ENCODE results near the gene FAM177B.

Gene FAM177B

DNA sequence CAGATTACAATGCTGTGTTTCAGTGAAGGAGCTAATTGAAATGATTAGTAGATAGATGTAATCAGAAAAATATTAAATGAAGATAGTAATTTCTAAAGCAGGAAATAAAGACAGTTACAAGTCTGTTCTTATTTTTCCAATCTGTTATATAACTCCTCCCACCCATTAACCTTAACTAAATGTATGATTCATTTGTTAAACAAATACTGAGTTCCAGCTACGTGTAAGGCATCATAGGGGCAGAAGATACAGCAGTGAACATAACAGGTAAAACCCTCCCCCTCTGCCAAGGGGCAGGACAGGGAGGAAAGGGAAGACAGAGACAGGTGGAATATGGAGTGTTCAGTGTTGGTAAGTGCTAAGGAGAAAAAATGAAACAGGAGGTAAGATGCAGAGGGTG is at the start of gene FAM177B:
TSS of gene FAM177B (plus strand) at position 231 of the 400 bp plus-strand sequence. CDS start 9,344 bp downstream, outside the sequence.
- no peak for DNase-seq

DNA sequence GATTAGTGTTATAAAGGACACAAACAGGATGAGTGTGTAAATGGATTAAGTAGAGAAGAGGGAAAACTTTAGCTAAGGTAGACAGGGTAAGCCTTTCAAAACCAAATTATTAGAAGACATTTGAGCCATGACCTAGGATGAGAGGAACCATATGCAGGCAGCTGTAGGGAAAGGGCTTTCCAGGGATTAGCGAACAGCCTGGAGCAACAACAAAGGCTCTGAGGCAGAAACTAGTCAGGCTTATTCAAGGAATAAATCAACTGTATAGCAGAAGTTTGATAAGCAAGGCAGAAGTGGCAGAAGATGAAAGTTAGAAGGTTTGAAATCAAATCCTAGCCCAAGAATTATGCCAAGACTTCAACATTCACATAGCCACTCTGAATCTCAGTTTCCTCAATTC is 46.0 kb upstream of the FAM177B start:
- DNase-seq, result no peak

DNA sequence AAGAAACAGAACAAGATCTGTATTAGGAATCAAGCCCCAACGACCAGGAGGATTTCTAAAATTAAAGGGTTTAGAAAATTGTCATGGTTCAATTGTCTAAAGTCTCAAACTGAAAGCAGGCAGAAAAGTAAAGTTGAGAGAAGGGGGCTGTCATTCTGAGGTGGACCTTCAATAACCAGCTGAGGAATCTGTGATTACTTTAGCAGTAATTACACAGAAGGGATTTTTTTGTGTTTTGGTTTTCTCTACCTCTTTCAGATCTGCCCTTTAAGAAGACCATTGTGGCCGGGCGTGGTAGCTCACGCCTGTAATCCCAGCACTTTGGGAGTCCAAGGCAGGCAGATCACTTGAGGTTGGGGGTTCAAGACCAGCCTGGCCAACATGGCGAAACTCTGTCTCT is 42.1 kb upstream of the FAM177B start:
- DNase-seq, result no peak

DNA sequence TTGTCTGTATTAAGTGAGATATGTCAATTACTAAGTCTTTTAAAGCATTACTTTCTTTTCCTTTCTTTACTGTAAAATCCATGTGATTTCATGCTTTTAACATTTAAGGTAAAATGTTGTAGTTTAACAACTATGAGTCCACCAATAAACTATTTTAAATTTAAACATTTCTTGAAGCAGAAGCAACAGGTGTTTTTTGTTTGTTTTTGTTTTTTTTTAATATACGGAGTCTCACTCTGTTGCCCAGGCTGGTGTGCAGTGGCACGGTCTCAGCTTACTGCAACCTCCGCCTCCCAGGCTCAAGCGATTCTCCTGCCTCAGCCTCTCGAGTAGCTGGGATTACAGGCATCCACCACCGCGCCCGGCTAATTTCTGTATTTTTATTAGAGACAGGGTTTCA is 40.3 kb upstream of the FAM177B start:
- no peak for DNase-seq

DNA sequence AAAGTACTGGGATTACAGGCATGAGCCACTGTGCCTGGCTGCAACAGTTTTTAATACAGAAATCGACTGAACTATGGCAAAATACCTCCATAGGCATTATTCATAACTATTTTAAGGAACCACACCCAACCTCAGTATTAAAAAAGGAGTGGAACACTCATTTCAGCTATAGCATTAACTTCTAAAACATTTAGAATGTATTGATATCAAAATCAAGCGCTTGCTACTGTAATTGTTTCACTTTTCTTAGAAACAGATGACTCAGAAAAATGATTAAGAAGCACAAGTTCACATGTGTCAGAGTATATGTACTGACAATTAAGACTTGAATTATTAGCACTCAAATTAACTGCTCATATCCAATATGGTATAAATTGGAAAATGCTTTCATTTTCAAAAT is 39.8 kb upstream of the FAM177B start:
- DNase-seq, result no peak

DNA sequence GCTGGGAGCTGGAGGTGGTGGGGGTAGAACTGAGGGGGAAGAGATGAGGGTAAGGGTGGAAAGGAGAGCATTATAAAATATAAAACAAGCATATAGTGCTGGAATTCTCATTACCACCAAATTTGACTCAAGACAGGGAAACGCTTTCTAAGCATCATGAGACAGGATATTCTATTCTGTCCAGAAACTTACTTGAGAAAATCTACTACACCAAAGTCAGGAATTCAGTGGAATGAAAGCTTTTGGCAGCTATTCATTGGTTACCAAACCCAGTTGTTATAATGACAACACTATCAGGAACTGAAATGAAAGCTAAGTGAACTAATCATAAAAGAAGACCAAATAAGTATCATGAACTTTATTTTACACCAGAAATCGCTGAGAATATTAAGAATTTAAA is 39.2 kb upstream of the FAM177B start:
- DNase-seq, result no peak

DNA sequence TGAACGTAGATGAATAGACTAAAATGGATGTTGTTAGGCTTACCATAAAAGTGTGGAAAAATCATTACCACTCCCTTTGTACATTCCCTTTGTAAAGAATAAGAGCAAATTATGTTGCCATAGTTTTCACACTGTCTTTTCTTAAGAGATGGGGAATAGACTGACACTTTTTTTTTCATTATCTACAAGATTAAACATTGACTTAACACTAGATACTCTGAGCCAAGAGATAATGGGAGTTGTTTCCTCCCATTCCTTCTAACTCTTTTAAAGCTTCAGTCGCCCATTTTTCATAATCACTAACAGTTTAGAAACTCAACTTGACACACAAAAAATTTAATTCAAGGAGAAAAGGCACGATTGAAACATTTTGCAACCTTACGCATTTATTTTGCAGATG is 34.8 kb upstream of the FAM177B start:
- no peak for DNase-seq

DNA sequence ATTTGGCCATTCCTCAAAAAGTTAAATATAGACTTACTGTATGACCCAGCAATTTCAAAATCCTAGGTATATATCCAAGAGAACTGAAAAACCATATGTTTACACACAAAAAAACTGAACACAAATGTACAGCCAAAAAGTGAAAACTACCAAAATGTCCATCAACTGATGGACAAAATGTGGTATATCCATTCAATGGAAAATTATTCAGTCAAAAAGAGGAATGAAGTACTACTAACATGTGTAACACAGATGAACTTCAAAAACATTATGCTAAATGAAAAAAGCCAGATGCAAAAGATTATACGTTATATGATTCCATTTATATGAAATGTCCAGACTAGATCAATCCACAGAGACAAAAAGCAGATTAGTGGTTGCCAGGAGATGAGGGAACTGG is 32.7 kb upstream of the FAM177B start:
- DNase-seq, result no peak

DNA sequence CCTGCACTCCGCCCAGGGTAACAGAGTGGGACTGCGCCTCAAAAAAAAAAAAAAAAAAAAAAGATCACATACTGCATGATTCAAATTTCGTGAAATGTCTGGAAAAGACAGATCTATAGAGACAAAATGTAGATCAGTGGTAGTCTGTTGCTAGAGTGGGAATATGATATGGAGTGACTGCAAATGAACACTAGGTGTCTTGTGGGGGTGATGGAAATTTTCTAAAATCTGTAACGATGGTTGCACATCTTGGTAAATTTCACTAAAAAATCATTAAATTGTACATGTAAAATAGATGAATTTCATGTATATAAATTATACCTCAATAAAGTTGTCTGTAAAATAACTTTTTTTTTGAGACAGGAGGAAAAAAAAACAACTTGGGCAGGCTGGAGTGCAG is 30.2 kb upstream of the FAM177B start:
- no peak for DNase-seq

DNA sequence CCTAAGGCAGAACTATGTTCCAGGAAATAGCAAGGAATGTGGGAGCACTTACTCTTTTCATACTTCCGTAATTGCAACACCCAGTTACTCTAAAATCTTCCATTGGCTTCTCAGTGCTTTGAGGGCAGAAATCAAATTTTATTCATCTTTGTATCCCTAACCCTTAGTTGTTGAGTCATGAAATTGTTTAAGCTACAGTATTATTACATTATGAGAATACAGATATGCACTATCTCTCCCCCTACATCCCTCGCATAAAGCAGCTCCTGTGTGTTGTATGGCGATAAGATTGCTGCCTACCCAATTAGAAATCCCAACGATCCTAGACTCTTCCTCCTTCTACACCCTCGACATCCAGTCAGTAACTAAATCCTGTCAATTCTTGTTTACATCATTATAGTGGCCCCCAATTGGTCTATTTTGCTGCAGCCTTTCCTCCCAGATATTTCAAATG is 27.3 kb upstream of the FAM177B start:
- DNase-seq, result no peak

DNA sequence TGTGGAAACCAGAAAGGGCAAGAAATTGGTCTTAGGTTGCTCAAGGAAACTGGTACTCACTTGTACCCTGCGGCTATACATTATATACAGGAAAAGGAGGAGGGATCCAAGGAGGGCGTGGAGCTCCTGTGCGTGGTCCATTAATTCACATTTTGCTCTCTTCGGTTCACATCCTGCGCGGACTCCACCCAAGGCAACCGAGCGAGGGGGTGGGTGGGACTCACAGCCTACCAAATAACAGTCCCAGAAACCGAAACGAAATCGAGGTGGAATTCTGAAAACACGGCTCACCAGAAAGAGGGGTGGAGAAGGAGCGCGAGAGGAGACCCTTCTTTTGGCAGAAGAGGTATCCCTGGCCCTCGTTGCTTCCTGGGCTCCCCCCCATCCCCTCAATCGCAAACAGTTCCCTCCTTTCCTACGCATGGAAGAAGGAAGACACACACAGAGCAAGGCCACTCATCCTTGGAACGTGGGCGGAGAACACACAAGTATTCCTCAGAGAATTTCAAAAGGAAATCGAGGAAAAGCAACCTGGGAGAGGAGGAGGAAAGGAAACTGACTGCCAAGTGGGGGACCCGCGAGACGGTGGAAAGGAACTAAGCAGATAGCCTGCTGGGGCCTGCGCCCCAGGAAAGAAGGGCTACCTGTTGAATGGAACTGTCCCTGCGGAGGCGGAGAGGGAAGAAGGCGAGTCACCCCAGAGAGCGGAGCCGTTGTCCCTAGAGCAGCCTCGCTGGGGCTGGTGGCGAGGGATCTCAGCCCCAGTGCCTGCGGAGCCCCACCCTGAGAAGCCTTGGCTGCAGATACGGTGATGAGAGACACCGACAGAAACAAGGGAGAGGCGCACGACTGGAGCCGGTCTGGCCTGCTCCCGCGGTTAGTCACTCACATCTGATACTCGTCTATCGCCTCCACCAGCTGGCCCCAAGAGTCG is 25.4 kb upstream of the FAM177B start:
- peak; percentile 36 for DNase-seq

DNA sequence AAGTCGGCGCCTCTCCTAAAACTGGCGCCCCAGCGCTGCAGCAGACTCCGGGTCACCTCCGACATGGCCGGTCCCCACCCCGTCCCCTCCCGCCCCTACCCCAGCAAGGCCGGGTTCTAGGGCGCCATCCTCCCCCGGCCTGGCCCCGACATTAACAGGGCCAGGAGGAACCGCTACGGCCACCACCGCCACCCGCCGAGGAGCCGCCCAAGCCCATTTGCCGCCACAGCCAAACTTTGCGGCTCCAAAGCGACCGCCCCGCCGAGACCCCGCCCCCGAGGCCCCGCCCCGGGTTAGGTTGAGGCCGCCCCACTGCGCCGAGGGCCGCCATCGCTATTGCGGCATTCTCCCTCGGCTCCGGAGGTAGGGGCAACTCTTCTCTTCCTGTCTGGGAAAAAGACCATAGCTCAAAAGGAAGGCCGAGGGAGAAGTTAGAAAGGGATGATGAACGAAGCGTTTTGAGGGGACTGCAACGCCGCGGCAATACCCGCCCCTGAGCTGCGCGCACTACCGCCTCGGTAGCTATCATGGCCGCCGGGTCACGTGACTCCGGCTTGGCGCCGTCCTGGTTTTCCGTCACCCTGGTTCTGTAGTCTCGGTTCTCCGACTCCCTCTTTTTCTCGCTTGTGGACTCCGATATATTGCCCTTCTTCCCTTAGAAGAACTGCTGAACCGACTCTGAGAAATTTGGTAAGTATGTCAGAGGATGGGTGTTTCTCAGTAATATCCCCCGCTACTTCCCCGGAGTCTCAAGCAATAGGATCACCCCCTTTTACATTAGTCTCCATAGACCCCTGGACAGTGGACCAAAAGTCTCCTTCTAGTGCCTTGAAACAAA is 24.5 kb upstream of the FAM177B start, which contains the start of the genes AIDA and BROX:
TSS of gene AIDA (minus strand) at position 239 of the 838 bp plus-strand sequence. CDS start at position 65, 174 bp downstream.
TSS of gene BROX (plus strand) at position 312 of the 838 bp plus-strand sequence. CDS start 3,136 bp downstream, outside the sequence.
- DNase-seq, result peak; percentile 86

DNA sequence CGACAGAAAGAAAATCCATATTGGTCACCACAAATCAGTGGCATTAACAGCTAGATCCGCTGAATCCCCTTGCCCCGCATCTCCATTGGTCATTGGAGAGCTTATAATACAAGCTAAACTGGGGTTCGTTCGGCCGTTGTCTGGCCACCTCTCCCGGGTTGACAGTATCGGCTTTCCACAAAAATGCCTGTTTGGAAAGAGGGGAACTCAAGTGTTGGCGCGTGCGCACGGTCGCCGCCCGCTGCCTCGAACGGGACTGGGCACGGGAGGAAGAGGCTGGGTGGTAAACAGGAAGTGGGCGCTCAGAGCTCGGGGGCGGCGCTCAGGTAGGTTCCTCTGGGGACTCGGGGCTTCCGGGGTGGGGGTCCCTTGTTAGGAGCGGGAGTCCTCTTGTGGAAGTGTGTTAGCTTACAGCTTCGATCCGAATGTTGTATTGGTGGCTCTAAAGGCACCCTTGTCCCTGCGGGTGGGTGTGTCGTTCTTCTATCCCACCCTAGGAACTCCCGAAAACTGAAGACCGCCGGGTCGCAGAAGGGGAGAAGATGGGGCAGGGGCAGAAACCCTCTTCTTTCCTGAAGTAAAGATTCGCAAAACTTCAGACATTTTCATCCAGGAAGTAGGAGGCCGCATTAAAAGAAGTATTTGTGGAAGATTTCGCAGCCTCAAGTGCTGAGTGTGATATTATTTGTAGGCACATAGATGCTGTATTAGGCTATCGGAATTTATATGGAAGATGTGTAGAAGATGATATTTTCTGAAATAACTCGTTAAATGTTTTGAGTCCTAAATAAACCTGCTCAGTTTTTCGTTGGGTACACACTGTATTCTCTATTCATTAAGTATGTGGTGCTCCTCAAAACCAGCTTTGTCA is 23.7 kb upstream of the FAM177B start:
- peak; percentile 92 for DNase-seq

DNA sequence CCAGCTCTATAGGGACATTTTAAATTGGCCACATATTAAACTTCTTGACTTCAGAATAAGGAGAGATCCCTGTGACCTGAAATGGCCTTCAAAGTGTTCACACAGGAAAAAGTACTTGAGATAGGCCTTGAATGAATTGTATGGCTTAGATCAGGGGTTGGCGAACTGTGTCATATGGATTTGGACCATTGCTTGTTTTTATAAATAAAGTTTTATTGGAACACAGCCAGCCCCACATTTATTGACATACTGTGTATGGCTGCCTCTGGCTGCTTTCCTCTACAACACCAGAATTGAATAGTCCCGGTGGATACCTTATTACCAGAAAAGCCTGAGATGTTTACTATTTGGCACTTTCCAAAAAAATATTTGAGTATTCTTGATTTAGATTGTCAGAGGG is 20.6 kb upstream of the FAM177B start:
- DNase-seq, result no peak

DNA sequence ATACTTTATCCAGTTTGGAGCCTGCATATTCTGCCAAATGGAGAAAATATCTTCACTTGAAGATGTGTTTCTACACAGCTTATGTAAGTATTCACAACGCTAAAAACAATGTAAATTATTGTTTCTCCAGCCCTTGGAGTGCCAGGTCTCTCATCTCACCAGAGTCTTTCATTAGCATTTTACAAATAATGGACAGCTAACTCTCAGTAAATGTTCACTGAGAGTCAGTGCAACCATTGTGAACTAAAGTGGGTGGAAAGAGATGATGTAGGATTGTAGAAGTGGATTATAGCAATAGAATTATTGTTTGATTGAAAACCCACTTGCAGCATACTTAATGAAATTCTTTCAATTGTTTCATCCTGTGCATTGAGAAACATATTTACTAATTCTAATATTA is 8.3 kb upstream of the FAM177B start:
- no peak for DNase-seq

DNA sequence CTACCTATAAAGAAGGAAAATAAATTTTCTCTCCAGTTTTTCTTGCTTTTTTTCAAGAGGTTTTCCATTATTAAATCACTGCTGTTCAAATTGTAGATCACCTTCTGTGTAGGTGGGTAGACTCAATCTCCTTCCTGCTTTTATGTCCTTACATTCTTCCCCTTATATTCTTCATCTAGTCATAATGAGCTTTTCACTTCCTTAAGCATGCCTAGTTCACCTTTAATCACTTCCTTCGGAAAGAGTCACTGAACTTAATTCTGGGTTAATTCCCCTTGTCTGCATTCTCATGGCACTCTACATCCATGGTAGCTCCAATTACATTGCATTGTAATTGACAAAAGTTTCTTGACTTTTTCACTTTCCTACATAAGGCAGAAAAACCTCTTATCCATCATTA is 6.1 kb upstream of the FAM177B start:
- DNase-seq, result no peak

DNA sequence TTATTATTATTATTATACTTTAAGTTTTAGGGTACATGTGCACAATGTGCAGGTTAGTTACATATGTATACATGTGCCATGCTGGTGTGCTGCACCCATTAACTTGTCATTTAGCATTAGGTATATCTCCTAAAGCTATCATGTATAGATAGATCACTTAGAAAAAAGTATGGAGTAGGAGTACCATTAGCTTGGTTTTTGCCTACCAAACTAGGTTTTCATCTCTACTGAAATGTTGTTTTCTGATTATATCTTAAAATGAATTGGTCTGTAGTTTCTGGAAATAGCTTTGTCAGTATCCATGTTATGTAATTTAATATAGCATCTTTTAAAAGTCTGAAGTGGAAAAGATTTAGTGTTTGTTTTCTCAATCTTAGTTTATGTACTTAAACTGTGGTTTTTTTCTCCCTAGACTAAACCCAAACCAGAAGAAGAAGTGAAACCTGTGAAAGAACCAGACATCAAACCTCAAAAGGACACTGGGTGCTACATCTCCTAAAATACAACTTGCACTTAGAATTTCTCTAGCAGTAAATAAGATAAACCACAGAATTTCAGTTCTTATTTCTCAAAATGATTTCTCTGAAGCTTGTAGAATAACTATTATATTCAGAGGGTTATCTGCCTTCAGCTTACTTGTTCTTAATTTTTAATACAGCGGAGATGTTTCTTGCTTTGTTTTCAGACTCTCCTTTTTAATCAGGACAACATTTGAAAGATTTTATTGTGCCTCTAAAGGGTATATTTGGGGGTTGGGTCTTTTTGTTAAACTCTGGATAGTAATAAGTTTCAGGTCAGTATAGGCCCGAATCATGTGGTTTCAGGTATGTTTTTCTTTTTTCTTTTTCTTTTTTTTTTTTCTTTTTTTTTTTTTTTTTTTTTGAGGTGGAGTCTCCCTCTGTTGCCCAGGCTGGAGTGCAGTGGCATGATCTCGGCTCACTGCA is 4.5 kb upstream of the FAM177B start:
- DNase-seq, result no peak

DNA sequence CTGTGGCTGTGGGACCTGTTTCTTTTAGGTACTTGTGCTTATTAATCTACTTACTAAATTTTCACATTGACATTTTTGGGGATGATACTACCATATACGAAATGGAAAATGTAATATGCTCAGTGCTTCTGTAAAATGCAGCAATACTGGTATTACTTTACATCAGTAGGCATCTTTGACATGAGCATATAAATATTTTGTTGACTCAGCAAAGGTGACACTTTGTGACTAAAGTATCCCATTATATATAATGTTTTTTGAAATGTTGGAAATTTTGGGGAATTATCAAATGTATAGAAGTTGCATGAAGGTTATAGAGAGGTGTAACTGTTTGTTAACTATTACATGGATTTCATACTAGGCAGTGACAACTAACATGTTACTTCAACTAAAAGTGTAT is 2.3 kb upstream of the FAM177B start:
- no peak for DNase-seq

DNA sequence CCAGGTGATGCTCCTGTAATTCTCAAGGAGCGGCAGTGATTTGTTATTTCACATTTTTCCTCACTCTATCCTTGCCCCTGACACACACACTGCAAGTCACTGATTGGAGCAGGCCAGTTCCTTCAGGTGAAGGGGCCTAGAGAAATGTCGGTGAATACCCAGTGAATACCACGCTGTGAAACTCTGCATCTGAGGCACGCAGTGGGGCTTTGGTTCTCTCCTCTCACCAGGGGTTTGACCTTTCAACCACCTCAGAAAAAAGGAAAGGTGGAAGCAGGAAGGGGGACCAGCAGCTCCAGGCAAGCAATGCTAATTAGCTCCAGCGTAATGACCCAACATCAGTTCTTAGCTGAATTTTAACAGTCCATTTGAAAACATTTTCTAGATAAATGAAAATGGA is 532 bp upstream of the FAM177B start:
- no peak for DNase-seq

DNA sequence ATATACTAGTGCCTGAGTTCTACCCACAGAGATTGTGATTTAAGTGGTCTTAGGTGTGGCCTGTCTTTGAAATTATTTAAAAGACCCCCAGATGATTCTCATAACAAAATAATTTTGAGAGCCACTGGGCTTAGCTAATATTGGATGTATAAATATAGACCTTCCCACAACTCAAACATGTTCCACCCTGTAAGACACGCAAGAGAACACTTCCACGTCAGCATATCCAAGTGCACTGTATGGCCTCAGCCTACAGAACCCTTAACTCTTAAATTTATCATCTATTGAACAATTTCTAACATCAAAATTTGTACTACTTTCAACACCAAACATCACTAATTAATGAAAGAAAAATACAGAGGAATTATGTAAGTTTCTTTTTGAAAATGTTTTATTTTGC is 2.5 kb downstream of the FAM177B start:
- DNase-seq, result no peak

DNA sequence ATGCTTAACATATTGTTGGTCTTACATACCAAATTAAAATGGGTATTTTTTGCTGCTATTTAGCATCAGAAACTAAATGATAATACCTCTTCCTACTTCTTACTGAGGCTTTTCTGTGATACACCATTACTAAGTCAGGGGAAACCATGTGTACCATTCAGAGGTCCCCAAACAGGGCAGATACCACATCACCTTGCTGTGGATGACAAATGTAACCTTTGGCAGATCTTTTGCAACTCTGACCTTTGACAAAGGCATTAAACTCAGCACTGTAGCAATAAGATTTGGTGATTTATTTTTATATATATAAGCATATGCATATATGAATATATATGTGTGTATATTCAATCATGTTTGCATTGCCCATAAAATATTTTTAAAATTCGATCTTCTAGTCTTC is 2.9 kb downstream of the FAM177B start:
- no peak for DNase-seq
